Measurements from ENCODE around the gene TAX1BP3.

The TAX1BP3 gene

DNA sequence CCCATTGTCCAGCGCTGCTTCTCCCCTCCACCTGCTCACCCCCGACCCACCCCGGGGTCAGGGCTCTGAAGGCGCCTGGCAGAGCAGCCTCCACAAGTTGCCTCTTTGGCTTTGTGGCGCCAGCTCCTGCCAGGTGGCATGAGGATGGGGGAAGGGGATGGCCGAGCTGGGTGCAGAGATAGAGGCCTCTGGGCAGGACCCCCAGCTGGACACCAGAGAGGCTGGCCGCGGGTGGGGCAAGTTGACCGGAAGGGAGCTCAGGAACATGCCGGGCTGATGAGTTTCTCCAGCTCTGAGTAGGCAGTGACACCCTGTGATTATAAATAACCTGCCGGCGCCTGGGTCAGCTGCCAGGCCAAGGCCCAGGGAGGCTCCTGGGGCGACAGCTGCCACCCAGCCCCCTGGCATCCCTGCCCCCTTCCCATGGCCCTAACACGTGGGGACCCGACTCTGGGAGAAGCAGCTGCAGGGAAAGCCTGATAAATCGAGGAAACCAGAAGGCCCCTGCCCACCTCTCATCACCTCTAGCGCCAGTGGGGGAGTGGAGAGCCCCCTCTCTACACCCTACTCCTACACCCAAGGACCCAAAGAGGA, 26.8 kb upstream of the TAX1BP3 start:
- peak; percentile 62 for DNase-seq (ENCODE audit: extremely low read depth, insufficient read length)
- H3K4me3 ChIP-seq (replicated peaks; ENCODE audit: low read depth, low read length) = peak overlapping the region; percentile 69
- no peaks in the 10 kb centered on the region for H3K27me3 ChIP-seq (replicated peaks; ENCODE audit: control insufficient read depth, insufficient read depth, low read length)
- TF ChIP-seq, protein P1, sequence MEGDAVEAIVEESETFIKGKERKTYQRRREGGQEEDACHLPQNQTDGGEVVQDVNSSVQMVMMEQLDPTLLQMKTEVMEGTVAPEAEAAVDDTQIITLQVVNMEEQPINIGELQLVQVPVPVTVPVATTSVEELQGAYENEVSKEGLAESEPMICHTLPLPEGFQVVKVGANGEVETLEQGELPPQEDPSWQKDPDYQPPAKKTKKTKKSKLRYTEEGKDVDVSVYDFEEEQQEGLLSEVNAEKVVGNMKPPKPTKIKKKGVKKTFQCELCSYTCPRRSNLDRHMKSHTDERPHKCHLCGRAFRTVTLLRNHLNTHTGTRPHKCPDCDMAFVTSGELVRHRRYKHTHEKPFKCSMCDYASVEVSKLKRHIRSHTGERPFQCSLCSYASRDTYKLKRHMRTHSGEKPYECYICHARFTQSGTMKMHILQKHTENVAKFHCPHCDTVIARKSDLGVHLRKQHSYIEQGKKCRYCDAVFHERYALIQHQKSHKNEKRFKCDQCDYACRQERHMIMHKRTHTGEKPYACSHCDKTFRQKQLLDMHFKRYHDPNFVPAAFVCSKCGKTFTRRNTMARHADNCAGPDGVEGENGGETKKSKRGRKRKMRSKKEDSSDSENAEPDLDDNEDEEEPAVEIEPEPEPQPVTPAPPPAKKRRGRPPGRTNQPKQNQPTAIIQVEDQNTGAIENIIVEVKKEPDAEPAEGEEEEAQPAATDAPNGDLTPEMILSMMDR (IDR thresholded peaks at IDR 0.05; ENCODE audit: insufficient read depth, low read length, poor library complexity, severe bottlenecking) = no peak
- H3K36me3 ChIP-seq (ENCODE audit: control insufficient read depth, insufficient read depth, low read length) = peaks cover 11% of the 10 kb centered on the region

DNA sequence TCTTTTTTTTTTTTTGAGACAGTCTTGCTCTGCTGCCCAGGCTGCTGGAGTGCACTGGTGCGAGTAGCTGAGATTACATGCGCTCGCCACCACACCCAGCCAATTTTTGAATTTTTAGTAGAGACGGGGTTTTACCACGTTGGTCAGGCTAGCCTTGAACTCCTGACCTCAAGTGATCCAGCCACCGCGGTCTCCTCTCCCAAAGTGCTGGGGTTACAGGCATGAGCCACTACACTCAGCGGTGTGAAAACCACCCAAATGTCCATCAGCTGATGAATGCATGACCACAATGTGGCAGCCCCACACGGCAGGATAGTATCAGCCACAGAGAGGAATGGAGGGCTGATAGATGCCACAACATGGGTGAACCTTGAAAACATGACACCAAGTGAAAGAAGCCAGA, 25.5 kb upstream of the TAX1BP3 start:
- Histone ChIP-seq H3K4me3 (replicated peaks; ENCODE audit: low read depth, low read length) (peak overlapping the region; percentile 69), H3K36me3 (ENCODE audit: control insufficient read depth, insufficient read depth, low read length) (peaks cover 17% of the 10 kb centered on the region), H3K27me3 (replicated peaks; ENCODE audit: control insufficient read depth, insufficient read depth, low read length) (no peaks in the 10 kb centered on the region)
- peak; percentile 78 for DNase-seq (ENCODE audit: extremely low read depth, insufficient read length)
- TF ChIP-seq, protein P1 (IDR thresholded peaks at IDR 0.05; ENCODE audit: insufficient read depth, low read length, poor library complexity, severe bottlenecking) = no peak

DNA sequence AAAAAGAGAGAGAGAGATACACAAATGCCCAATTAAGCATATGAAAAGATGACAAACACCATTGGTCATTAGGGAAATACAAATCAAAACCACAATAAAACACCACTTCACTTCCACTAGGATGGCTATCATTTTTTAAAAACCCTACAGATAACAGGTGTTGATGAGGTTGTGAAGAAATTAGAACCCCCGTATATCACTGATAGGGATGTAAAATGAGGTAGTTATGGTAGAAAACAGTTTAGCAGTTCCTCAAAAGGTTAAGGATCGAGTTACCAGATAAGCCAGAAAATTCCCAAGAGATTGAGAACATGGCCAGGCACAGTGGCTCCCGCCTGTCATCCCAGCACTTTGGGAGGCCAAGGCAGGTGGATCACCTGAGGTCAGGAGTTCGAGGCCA, 24.8 kb upstream of the TAX1BP3 start:
- Histone ChIP-seq H3K4me3 (replicated peaks; ENCODE audit: low read depth, low read length) (peak overlapping the region; percentile 43), H3K36me3 (ENCODE audit: control insufficient read depth, insufficient read depth, low read length) (peaks cover 20% of the 10 kb centered on the region), H3K27me3 (replicated peaks; ENCODE audit: control insufficient read depth, insufficient read depth, low read length) (no peaks in the 10 kb centered on the region)
- TF ChIP-seq, protein P1 (IDR thresholded peaks at IDR 0.05; ENCODE audit: insufficient read depth, low read length, poor library complexity, severe bottlenecking) = no peak
- no peak for DNase-seq (ENCODE audit: extremely low read depth, insufficient read length)

DNA sequence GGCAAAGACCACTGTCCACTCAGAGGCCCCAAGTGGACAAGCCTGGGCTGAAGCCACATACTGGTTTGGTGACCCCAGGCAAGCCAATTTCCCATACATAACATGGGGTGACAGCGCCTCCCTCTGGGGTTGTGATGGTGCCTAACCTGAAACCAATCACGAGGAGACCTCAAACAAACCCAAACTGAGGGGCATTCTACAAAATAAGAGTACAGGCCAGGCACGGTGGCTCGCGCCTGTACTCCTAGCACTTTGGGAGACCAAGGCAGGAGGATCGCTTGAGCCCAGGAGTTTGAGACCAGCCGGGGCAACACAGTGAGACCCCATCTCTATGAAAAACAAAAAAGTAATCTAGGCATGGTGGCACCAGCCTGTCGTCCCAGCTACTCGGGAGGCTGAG, 24.0 kb upstream of the TAX1BP3 start:
- no peaks in the 10 kb centered on the region for H3K27me3 ChIP-seq (replicated peaks; ENCODE audit: control insufficient read depth, insufficient read depth, low read length)
- DNase-seq (ENCODE audit: extremely low read depth, insufficient read length) = no peak
- TF ChIP-seq, protein P1 (IDR thresholded peaks at IDR 0.05; ENCODE audit: insufficient read depth, low read length, poor library complexity, severe bottlenecking) = peak; percentile 24
- no peak overlapping the region for H3K4me3 ChIP-seq (replicated peaks; ENCODE audit: low read depth, low read length)
- peaks cover 21% of the 10 kb centered on the region for H3K36me3 ChIP-seq (ENCODE audit: control insufficient read depth, insufficient read depth, low read length)

DNA sequence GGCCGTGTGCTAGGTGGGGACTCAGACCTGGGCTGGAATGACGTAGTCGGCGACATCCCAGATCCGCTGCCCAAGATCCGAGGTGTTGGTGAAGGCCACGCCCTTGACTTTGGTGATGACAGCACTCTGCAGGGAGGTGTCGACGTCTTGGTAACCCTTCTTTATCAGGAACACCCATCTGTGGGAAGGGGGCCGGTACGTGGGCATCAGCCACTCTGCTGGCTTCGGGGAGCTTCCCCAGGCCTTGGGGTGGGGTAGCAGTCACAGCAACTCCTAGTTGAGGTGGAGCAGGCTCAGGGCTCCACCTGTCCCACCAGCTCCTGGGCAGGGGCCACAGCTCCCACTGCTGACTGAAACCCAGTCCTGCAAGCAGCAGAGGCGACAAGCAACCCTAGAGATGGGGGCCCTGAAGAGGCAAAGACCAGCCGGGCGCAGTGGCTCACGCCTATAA, 23.3 kb upstream of the TAX1BP3 start:
- TF ChIP-seq, protein P1 (IDR thresholded peaks at IDR 0.05; ENCODE audit: insufficient read depth, low read length, poor library complexity, severe bottlenecking) = no peak
- DNase-seq (ENCODE audit: extremely low read depth, insufficient read length) = no peak
- Histone ChIP-seq H3K4me3 (replicated peaks; ENCODE audit: low read depth, low read length) (no peak overlapping the region), H3K36me3 (ENCODE audit: control insufficient read depth, insufficient read depth, low read length) (peaks cover 21% of the 10 kb centered on the region), H3K27me3 (replicated peaks; ENCODE audit: control insufficient read depth, insufficient read depth, low read length) (no peaks in the 10 kb centered on the region)

Data from GM06990 (cell line).